ENCODE results near the gene YBX2.

YBX2 gene

DNA sequence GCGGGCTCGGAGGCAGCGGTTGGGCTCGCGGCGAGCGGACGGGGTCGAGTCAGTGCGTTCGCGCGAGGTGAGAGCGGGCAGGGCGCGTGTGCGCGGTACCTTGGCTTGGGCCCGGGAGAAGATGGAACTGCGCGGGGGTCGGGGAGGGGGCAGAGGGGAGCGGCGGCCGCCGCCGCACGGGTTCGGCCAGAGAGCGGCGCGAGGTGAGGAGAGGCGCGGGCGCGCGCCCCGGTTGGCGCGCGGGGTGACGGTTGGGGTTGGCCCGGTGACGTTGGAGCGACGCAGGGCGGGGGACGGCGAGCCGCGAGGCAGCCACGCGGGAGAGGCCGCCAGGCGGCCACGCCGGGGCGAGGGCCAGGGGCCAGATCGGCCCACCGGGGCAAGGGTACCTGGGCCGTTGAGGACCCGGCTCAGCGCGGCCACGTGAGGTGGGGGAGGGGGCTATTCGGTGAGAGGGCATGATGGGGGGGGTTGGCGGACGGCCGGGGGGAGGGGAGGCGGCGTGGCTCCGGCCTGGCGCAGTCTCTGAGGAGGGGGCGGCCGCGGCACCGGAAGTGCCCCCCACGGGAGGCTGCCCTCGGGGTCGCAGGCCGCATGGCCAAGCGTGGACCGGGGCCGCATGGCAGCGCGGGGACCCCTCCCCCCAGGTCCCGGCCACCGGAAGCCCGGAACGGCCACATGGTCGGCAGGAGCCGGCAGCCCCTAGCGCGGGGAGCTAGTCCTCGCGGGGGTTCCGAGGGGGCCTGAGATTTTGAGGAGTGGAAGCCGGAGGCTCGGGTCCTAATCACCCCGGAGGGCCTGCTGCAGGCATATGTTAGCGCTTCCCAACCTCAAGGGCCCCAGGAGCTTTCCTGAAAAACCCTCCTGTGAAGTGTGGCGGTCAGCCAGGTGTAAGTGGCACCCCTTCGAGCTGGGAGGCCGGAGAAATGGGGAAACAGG is 13.5 kb upstream of the YBX2 start (continued):
- TF ChIP-seq ATF2 (tag by site-specific recombination; IDR thresholded peaks at IDR 0.05; ENCODE audit: low read depth) (no peak), ZSCAN23 (tag by site-specific recombination; IDR thresholded peaks at IDR 0.05) (no peak), ZNF544 (tag by site-specific recombination; IDR thresholded peaks at IDR 0.05) (no peak), ZFP69B (tag by site-specific recombination; IDR thresholded peaks at IDR 0.05) (no peak), ZNF677 (tag by site-specific recombination; IDR thresholded peaks at IDR 0.05) (no peak), ZBTB7A (tag by site-specific recombination; IDR thresholded peaks at IDR 0.05; ENCODE audit: low read depth) (no peak; the same call in 1 of the 2 replicates), ZNF610 (tag by site-specific recombination; IDR thresholded peaks at IDR 0.05; ENCODE audit: borderline replicate concordance) (no peak), ZNF133 (tag by site-specific recombination; IDR thresholded peaks at IDR 0.05) (no peak), KLF7 (tag by site-specific recombination; IDR thresholded peaks at IDR 0.05; ENCODE audit: borderline replicate concordance) (no peak), ZNF549 (tag by site-specific recombination; IDR thresholded peaks at IDR 0.05) (no peak), KLF1 (tag by site-specific recombination; IDR thresholded peaks at IDR 0.05) (no peak), MYNN (tag by site-specific recombination; IDR thresholded peaks at IDR 0.05; ENCODE audit: borderline replicate concordance) (no peak), ZNF785 (tag by site-specific recombination; IDR thresholded peaks at IDR 0.05) (no peak), ZNF391 (tag by site-specific recombination; IDR thresholded peaks at IDR 0.05; ENCODE audit: borderline replicate concordance, low read depth) (no peak), CTCF (tag by site-specific recombination; IDR thresholded peaks at IDR 0.05) (no peak), ZNF274 (IDR thresholded peaks at IDR 0.05; ENCODE audit: low read length) (no peak), ZNF274 (tag by site-specific recombination; IDR thresholded peaks at IDR 0.05; ENCODE audit: borderline replicate concordance) (no peak), KLF16 (tag by site-specific recombination; IDR thresholded peaks at IDR 0.05) (no peak), ZNF202 (tag by site-specific recombination; IDR thresholded peaks at IDR 0.05; ENCODE audit: borderline replicate concordance) (no peak), ZNF501 (tag by site-specific recombination; IDR thresholded peaks at IDR 0.05) (no peak), BCL11A (tag by site-specific recombination; IDR thresholded peaks at IDR 0.05; ENCODE audit: low read depth) (no peak), GLI4 (tag by site-specific recombination; IDR thresholded peaks at IDR 0.05) (no peak), ZNF211 (tag by site-specific recombination; IDR thresholded peaks at IDR 0.05; ENCODE audit: low read depth) (no peak), BCL11B (tag by site-specific recombination; IDR thresholded peaks at IDR 0.05; ENCODE audit: low read depth) (0 out of 2 replicates have a peak, but pooled peaks have one; percentile 45)
- TF ChIP-seq, protein P1, sequence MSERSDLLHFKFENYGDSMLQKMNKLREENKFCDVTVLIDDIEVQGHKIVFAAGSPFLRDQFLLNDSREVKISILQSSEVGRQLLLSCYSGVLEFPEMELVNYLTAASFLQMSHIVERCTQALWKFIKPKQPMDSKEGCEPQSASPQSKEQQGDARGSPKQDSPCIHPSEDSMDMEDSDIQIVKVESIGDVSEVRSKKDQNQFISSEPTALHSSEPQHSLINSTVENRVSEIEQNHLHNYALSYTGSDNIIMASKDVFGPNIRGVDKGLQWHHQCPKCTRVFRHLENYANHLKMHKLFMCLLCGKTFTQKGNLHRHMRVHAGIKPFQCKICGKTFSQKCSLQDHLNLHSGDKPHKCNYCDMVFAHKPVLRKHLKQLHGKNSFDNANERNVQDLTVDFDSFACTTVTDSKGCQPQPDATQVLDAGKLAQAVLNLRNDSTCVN (tag by site-specific recombination; optimal IDR thresholded peaks at IDR 0.05), result peak; percentile 79
- TF ChIP-seq, protein P2, sequence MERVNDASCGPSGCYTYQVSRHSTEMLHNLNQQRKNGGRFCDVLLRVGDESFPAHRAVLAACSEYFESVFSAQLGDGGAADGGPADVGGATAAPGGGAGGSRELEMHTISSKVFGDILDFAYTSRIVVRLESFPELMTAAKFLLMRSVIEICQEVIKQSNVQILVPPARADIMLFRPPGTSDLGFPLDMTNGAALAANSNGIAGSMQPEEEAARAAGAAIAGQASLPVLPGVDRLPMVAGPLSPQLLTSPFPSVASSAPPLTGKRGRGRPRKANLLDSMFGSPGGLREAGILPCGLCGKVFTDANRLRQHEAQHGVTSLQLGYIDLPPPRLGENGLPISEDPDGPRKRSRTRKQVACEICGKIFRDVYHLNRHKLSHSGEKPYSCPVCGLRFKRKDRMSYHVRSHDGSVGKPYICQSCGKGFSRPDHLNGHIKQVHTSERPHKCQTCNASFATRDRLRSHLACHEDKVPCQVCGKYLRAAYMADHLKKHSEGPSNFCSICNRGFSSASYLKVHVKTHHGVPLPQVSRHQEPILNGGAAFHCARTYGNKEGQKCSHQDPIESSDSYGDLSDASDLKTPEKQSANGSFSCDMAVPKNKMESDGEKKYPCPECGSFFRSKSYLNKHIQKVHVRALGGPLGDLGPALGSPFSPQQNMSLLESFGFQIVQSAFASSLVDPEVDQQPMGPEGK (tag by site-specific recombination; IDR thresholded peaks at IDR 0.05), result peak; percentile 45; the same call in 1 of the 2 replicates
- TF ChIP-seq, protein P3, sequence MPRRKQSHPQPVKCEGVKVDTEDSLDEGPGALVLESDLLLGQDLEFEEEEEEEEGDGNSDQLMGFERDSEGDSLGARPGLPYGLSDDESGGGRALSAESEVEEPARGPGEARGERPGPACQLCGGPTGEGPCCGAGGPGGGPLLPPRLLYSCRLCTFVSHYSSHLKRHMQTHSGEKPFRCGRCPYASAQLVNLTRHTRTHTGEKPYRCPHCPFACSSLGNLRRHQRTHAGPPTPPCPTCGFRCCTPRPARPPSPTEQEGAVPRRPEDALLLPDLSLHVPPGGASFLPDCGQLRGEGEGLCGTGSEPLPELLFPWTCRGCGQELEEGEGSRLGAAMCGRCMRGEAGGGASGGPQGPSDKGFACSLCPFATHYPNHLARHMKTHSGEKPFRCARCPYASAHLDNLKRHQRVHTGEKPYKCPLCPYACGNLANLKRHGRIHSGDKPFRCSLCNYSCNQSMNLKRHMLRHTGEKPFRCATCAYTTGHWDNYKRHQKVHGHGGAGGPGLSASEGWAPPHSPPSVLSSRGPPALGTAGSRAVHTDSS (tag by site-specific recombination; IDR thresholded peaks at IDR 0.05), result 0 out of 2 replicates have a peak, but pooled peaks have one; percentile 11
- TF ChIP-seq, protein P4, sequence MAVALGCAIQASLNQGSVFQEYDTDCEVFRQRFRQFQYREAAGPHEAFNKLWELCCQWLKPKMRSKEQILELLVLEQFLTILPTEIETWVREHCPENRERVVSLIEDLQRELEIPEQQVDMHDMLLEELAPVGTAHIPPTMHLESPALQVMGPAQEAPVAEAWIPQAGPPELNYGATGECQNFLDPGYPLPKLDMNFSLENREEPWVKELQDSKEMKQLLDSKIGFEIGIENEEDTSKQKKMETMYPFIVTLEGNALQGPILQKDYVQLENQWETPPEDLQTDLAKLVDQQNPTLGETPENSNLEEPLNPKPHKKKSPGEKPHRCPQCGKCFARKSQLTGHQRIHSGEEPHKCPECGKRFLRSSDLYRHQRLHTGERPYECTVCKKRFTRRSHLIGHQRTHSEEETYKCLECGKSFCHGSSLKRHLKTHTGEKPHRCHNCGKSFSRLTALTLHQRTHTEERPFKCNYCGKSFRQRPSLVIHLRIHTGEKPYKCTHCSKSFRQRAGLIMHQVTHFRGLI (tag by site-specific recombination; IDR thresholded peaks at IDR 0.05), result peak; percentile 65; the same call in 1 of the 2 replicates

Data from HEK293 (cell line).